HG03060 (cell line): Measurements from ENCODE around the gene SEZ6L.

Experiments
- ATAC-seq: cut with Tn5 transposase; IDR thresholded peaks from one replicate; pipeline ENCODE4 v1.9.1; 2021; ENCODE audit warnings: low read depth, moderate number of reproducible peaks; ENCODE audit not compliant: unreplicated experiment

Gene SEZ6L

GRCh38 chr22:26410386-26410785 is 241.1 kb downstream of the SEZ6L start:
- no peak for ATAC-seq

GRCh38 chr22:26414347-26414746 is 245.1 kb downstream of the SEZ6L start:
- no peak for ATAC-seq

GRCh38 chr22:26416256-26416655 is 247.0 kb downstream of the SEZ6L start:
- no peak for ATAC-seq

GRCh38 chr22:26416670-26417276 is 247.5 kb downstream of the SEZ6L start:
- no peak for ATAC-seq

- no peak for ATAC-seq
These were observed 248.1 kb downstream of the SEZ6L start for GRCh38 chr22:26417406-26417805.

- no peak for ATAC-seq
These were observed 249.4 kb downstream of the SEZ6L start for GRCh38 chr22:26418620-26419019.

- no peak for ATAC-seq
These were observed 257.7 kb downstream of the SEZ6L start for GRCh38 chr22:26426924-26427323.

- peak; percentile 30 for ATAC-seq
These were observed 259.5 kb downstream of the SEZ6L start, which contains the start of gene ASPHD2 for GRCh38 chr22:26428515-26429457. Gene ASPHD2 (plus strand): TSS chr22:26429260. CDS start chr22:26433616, 4,356 bp downstream.

GRCh38 chr22:26429458-26430286 is 260.4 kb downstream of the SEZ6L start:
- no peak for ATAC-seq

- no peak for ATAC-seq
These were observed 261.3 kb downstream of the SEZ6L start for GRCh38 chr22:26430600-26430999.

GRCh38 chr22:26431261-26431995 is 262.2 kb downstream of the SEZ6L start:
- no peak for ATAC-seq

GRCh38 chr22:26432619-26433311 is 263.5 kb downstream of the SEZ6L start:
- ATAC-seq, result peak; percentile 44
